K562 (cell line): Measurements from ENCODE around the gene NAA80. TPM values are rescaled to one million over a fixed set of nuclear protein-coding genes. Genes with fewer than 3 reads are reported as not detected.
A peak's percentile ranks its signal among the peaks of the same experiment; 100 is the strongest.

Source experiments
- ATAC-seq: fragments of 200-7000 bp; cut with Tn5 transposase; 3 replicates; pipeline ENCODE4 v1.9.1; 2020; ENCODE audit warnings: moderate library complexity
- BruUV-seq: library from RNA; stranded (reverse); fragments of 400-500 nt; replicated peaks from 2 replicates; lab custom pipeline; 2021; lab: Mats Ljungman, UMichigan
- CTCF ChIA-PET: fragments of 300-600 bp; formaldehyde crosslinking; extraction: SDS; loops from one replicate; lab custom pipeline; 2021; ENCODE audit warnings: low intra/inter-chr PET ratio; lab: Yijun Ruan, JAX
- POLR2A ChIA-PET: fragments of 300-600, 350-650 bp; sonication (Branson Sonifier 250); formaldehyde crosslinking; extraction: SDS; loops from one replicate; lab custom pipeline; 2021; ENCODE audit warnings: antibody characterized with exemption, inconsistent platforms; lab: Yijun Ruan, JAX
- DNase-seq, 4 experiments: peaks; one replicate each; pipeline versions ENCODE4 v3.0.0 to v3.0.0-alpha.2; 2011 to 2018; ENCODE audit warnings: low spot score in 3 of 4, mixed read lengths in 3 of 4; ENCODE audit errors: extremely low read depth in 1 of 4
- FAIRE-seq: peaks from 2 replicates; lab custom pipeline; 2011; peaks lifted over from hg19 to GRCh38; lab: Jason Lieb, UNC
- H2AFZ ChIP-seq: 2 replicates; pipeline ENCODE4 v1.6.0; 2011; ENCODE audit warnings: low read depth, low read length, control low read depth, inconsistent platforms
- H3K27ac ChIP-seq: fragments of 200-600 bp; 3 replicates; pipeline ENCODE4 v1.8.0; 2011; ENCODE audit warnings: low read depth, mild to moderate bottlenecking, control low read depth, inconsistent platforms, low read length, moderate library complexity, mixed read lengths; ENCODE audit errors: extremely low read depth
- H3K27me3 ChIP-seq, 2 experiments: fragments of 300-600 bp in 1 of 2; 2 replicates in 1 of 2; 3 replicates in 1 of 2; pipeline versions ENCODE4 v1.6.0 to v1.8.0; 2011; ENCODE audit warnings: inconsistent platforms in 2 of 2, low read length in 2 of 2, mild to moderate bottlenecking in 1 of 2, mixed read lengths in 1 of 2, moderate library complexity in 1 of 2; ENCODE audit not compliant: control insufficient read depth in 2 of 2, insufficient read depth in 2 of 2
- H3K36me3 ChIP-seq: fragments of 300-600 bp; 3 replicates; pipeline ENCODE4 v1.8.0; 2011; ENCODE audit warnings: mild to moderate bottlenecking, low read length, inconsistent platforms; ENCODE audit not compliant: control insufficient read depth, insufficient read depth
- H3K4me1 ChIP-seq, 2 experiments: fragments of 200-600 bp in 1 of 2; replicated peaks in 1 of 2; 2 replicates in 1 of 2; 3 replicates in 1 of 2; pipeline versions ENCODE4 v1.5.1 to v1.8.0; 2011; ENCODE audit warnings: inconsistent platforms in 2 of 2, low read length in 2 of 2, mild to moderate bottlenecking in 1 of 2, mixed read lengths in 1 of 2, moderate library complexity in 1 of 2; ENCODE audit not compliant: control insufficient read depth in 2 of 2, insufficient read depth in 2 of 2
- H3K4me2 ChIP-seq: 2 replicates; pipeline ENCODE4 v1.6.1; 2011; ENCODE audit warnings: low read length, control low read depth, inconsistent platforms, mixed read lengths; ENCODE audit not compliant: insufficient read depth
- H3K4me3 ChIP-seq: fragments of 200-600 bp; sonication (generic), shearing (Covaris generic); 2 replicates; pipeline ENCODE4 v1.5.1; 2016; ENCODE audit warnings: control low read depth, inconsistent platforms
- H3K79me2 ChIP-seq: fragments of 200-600 bp; 3 replicates; pipeline ENCODE4 v1.8.0; 2011; ENCODE audit warnings: low read length, inconsistent platforms; ENCODE audit not compliant: control insufficient read depth, insufficient read depth
- H3K9ac ChIP-seq, 2 experiments: 2 replicates each; pipeline versions ENCODE4 v1.6.0 to v1.6.1; 2011; ENCODE audit warnings: low read depth in 2 of 2, low read length in 2 of 2, control low read depth in 1 of 2, inconsistent platforms in 1 of 2, mild to moderate bottlenecking in 1 of 2, mixed read lengths in 1 of 2; ENCODE audit not compliant: insufficient read depth in 1 of 2
- H3K9me1 ChIP-seq: one replicate; pipeline ENCODE4 v1.6.0; 2011; ENCODE audit warnings: inconsistent platforms, mild to moderate bottlenecking, low read length, moderate library complexity; ENCODE audit not compliant: control insufficient read depth, insufficient read depth
- H3K9me3 ChIP-seq: replicated peaks from 2 replicates; pipeline ENCODE4 v1.5.1; 2011; ENCODE audit warnings: low read depth, low read length, inconsistent platforms; ENCODE audit not compliant: control insufficient read depth, insufficient read depth
- H4K20me1 ChIP-seq: replicated peaks from 2 replicates; pipeline ENCODE4 v1.6.1; 2011; ENCODE audit warnings: low read length, inconsistent platforms, mixed read lengths; ENCODE audit not compliant: control insufficient read depth, insufficient read depth
- CBX3 ChIP-seq, 2 experiments: IDR thresholded peaks; 1 replicate in 1 of 2; 2 replicates in 1 of 2; pipeline ENCODE4 v1.6.1; 2012; ENCODE audit warnings: inconsistent platforms in 2 of 2, low read length in 2 of 2, borderline replicate concordance in 1 of 2, control low read depth in 1 of 2
- JUNB ChIP-seq: fragments of 450-650 bp; formaldehyde crosslinking; conservative IDR thresholded peaks from 2 replicates; pipeline ENCODE4 v1.4.0; 2020; ENCODE audit warnings: mild to moderate bottlenecking
- MAX ChIP-seq: sonication (generic); formaldehyde crosslinking; IDR thresholded peaks from 2 replicates; pipeline ENCODE4 v1.9.0; 2022; ENCODE audit warnings: mild to moderate bottlenecking, missing genetic modification reagents
- NFIX ChIP-seq: fragments of 250-450 bp; sonication (Bioruptor Pico); IDR thresholded peaks from 2 replicates; pipeline ENCODE4 v1.4.0; 2020; ENCODE audit warnings: low read depth, mild to moderate bottlenecking, moderate library complexity
- SNAPC5 ChIP-seq: fragments of 250-450 bp; sonication (Bioruptor Pico); IDR thresholded peaks from 2 replicates; pipeline ENCODE4 v1.8.0; 2021; ENCODE audit warnings: moderate library complexity, mild to moderate bottlenecking, inconsistent platforms
- WGBS: fragments of 100-300 bp; shearing (Covaris generic); methylation state at CpG from one replicate; pipeline ENCODE4 v1.1.6; 2016; ENCODE audit warnings: low coverage, mixed read lengths; ENCODE audit not compliant: insufficient coverage; ENCODE audit errors: missing lambda C conversion rate; 5-methylcytosine and 5-hydroxymethylcytosine counted together
- in situ Hi-C: fragments of 300-500 bp; cut with MboI; formaldehyde crosslinking; loops from 4 replicates; pipeline ENCODE4 v1.15.0; 2018; ENCODE audit warnings: inconsistent platforms, mixed read lengths
- intact Hi-C: fragments of 100-400 bp; cut with micrococcal nuclease; formaldehyde crosslinking; loops from 2 replicates; pipeline ENCODE4 v1.14.2; 2022
- polyA plus RNA-seq, 8 experiments: library from polyadenylated mRNA; depleted of rRNA in 4 of 8; stranded (reverse) in 5 of 8; unstranded in 3 of 8; fragments of >200 nt; fragmentation: Nextera tagmentation in 2 of 8; fragmentation: Illumina TruSeq in 1 of 8; extraction: Ambion mirVana in 2 of 8; extraction: Trizol in 1 of 8; gene quantifications; 2 replicates each; pipeline versions ENCODE4 v1.2.1 to v1.2.3, GENCODE V29; 2011 to 2014; ENCODE audit warnings: inconsistent platforms in 1 of 8, missing spikeins in 1 of 8
- total RNA-seq, 7 experiments: library from RNA; depleted of rRNA in 6 of 7; stranded (reverse); fragments of >200 nt in 6 of 7; fragmentation: Illumina TruSeq in 2 of 7; extraction: Trizol in 2 of 7; gene quantifications; 2 replicates each; pipeline versions ENCODE4 v1.2.1 to v1.2.3, GENCODE V29; 2011 to 2021; ENCODE audit warnings: low replicate concordance in 1 of 7

The NAA80 gene
- total and polyA plus RNA-seq, 9 of the 15 experiments (the other 6 are each of a cell fraction or from before 2014, with no cell fraction given): 0.82 to 24.0 (median 8.6) TPM

- Histone ChIP-seq H2AFZ (no peak overlapping the region; the same call in 1 of the 2 replicates), H3K4me2 (peak overlapping the region; percentile 91), H3K4me1 (peaks cover 12 to 71% of the 10 kb centered on the region in 2 experiments; a peak in 4 of 5 replicates), H3K9me1 (no peaks in the 10 kb centered on the region), H3K27ac (peak overlapping the region; percentile 67), H4K20me1 (no peaks in the 10 kb centered on the region), H3K36me3 (peaks cover 36% of the 10 kb centered on the region; the same call in 2 of the 3 replicates), H3K27me3 (no peaks in the 10 kb centered on the region), H3K4me3 (peak overlapping the region; percentile 27; the same call in 1 of the 2 replicates), H3K9me3 (no peaks in the 10 kb centered on the region), H3K9ac (peak overlapping the region; percentile 70 to 100), H3K79me2 (peaks cover 42% of the 10 kb centered on the region)
- in situ Hi-C loops: no loop called here
- ATAC-seq: no peak
- 64% methylated on average over 12 of the region's 12 CpGs for WGBS
- no TSS peak for BruUV-seq
- no peak for DNase-seq
- no peak for FAIRE-seq
- POLR2A ChIA-PET: interaction anchor here (0.5 to 1.0 kb wide), 2 partner anchors 26 to 43 kb away, joined by 3 to 5 read pairs; no protein-coding TSS in a partner anchor
- CTCF ChIA-PET: no interaction called here
- intact Hi-C loops: no loop called here
- TF ChIP-seq JUNB (no peak), MAX (0 out of 2 replicates have a peak, but pooled peaks have one; percentile 16), NFIX (CRISPR knock-in tag) (no peak), SNAPC5 (CRISPR knock-in tag) (no peak), CBX3 (IDR thresholded peaks at IDR 0.05; ENCODE audit: borderline replicate concordance in 1 of 2, low read length in 2 of 2) (no peak)
These were observed 6.0 kb downstream of the NAA80 start for GRCh38 chr3:50293079-50293801.
